Nucleus accumbens (tissue), 56 donors: ENCODE data around the gene PACRG.

Experiments used
- DNase-seq, 56 donors: peaks; one replicate each; lab custom pipeline; 2025; lab: John Stamatoyannopoulos, UW

Gene PACRG

DNA sequence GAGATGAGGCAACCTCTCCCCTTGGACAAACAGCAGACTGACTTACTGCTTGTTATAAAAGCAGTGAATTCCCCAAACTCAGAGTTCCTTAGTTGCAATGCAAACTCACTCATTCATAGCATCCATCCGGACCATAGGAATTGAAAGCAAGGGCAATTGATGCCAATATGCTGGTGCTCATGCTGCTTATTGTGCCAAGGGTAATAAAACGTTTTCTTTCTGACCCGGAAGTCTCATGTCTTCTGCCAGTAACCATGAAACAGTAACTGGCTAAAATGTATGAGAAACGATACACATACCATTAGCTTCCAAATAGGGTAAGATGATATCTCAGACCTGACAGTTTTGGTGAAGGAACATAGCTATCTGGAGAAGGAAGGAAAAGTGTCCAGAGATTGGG is 18.3 kb upstream of the PACRG start:
- no peak for DNase-seq

DNA sequence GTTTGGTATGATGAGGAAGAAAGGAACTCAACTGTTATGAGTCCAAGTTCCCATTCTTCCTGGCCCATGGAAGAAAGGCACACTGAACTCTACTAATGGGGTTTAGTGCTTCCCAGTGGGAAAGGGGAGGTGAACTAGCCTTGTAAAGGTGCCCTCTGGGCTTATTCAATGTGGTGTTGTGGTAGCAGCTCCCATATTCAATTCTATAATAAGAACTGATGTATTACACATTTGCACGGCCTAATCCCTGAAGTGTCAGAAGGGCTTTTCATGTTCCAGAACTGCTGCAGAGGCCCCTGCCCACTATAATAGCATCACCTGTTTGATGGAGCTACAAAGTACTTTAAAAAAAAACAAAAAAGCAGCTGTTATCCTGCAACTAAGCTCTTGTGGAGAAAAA is 17.4 kb upstream of the PACRG start:
- DNase-seq: no peak

DNA sequence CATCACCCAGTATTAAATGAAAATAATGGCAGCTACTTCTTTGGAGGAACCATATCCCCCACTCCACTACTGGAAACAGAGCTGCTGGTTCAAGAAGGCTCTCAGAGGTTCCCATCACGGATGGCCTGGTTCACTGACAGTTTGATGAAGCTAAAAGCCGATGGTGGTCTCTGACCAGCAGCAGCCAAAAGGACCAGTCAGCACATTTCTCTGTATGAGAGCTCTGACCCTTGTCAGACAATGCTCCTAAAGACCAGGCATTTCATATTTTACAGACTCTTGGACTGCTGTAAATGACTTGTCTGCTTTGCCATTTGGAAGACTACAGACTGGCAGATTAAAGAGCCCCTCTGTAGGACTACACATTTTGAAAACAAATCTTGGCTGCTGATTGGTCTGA is 16.8 kb upstream of the PACRG start:
- DNase-seq: no peak

DNA sequence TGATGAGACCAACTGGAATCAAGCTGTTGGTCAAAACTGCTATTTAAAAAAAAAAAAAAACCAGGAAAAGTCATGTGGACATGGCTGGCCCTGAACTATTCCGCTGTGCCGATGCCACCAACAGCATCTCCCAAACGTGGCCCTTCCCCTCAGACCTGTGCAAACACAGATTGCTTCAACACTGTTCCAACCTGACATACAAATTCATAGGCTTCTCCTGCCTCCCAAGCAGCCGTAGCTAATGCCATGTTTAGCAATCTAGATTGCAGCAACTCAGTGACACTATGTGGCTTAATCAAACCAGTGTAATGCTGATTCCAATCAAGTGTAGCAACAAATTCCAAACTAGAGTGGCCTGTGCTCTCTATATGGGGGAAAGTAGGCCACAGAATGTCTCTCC is 16.4 kb upstream of the PACRG start:
- DNase-seq: no peak

DNA sequence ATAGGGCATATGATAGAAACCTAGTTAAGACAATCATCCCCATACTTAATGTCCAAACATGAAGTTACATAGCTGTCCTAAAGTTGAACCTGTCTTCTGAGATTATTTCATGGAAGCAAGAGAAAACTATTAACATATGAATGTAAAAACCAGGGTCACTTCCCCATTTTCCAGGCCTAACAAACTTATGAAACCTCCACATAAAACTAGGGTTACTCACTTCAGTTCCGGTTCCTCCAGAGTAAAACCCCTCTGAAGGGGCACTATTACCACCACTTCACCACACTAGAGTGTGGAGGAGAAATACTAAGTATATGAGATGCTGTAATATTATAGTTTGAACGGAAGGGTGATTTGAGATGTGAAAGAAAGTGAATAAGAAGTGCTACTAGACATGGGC is 15.1 kb upstream of the PACRG start:
- no peak for DNase-seq

DNA sequence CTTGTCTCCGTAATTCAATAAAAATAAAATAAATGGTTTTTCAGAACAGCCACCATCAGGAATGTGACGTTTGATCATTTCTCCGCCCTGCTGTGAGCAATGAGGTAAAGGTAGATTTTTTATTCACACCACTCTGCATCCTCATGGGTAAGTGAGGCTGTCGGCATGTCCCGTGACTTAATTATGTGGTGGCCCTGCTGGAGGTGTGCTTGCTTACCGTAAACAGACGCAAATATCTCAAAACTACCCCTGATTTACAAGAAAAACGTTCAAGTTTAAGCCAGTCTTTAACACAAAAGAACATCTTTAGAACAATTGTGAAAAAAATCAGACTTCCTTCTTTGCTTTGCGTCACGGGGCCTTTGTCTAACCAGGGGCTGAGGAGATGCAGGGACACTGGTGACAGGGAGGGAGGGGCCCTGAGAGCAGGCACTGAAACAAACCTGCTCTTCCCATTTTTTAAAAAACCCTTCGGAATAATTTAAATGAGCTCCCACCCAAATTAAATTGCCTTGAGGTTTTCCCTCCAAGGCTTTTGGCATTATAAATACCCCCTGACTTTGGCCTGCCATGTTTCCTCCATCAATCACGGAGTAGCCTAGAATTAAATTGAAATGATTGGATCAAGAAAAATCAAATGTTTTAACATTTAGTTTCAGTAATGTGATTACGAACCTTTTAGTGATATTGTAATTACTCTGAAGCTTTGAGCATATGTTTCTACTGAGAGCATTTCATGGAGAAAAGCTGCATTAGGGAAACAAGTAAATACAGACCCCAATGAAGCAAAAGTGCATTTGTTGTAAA is 13.6 kb upstream of the PACRG start:
- DNase-seq: peak in 2 of 56 donors; percentile 12 to 26

DNA sequence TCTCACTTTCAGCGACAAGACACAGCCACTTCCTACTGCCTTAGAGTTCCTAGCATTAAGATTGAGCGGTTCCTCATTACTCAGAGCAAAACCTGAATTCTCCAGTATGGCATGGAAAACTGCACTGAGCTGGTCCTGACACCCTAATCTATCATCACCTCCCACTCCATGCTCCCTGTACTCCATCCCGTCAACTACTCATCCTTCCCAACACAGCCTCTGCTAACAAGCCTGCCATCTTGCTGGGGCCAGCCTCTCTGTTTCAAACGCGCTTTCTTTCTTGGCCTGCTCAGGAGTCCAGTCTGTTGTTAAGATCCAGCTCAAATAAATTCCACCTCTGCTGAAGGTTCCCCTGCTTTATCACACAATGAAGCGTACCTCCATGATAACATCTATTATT is 12.2 kb upstream of the PACRG start:
- DNase-seq: peak in 4 of 56 donors; percentile 4 to 29 (median 13)

DNA sequence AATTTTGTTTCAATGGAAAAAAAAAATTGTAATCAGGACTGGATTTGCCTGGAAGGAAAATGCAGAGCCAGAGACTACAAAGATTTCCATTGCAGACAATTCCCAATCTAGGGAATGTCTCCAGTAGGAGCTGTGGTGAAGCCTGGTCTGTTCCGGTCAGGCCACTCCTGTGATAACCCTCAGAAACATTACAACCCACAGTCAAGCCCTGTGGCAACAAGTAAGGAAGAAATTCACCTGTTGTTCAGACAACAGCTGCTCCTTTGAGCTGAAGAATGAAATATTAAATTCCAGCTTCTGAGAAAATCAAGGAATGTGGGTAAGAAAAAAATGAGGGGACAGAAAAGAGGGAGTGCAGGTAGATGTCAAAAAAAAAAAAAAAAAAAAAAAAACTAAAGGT is 8.2 kb upstream of the PACRG start:
- DNase-seq: no peak

DNA sequence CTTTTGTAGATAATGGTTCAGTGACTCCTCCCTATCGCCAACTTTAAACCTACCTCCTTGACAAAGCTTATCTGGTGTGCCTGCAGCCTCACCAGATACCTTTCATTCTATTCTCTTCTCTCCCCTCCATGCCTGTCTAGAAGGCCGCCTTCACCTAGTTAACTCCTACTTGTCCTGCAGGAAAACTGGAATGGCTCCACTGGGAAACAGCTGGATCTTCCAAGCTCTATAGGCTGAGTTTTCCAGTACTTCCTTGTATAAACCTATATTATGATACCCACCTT is 6.4 kb upstream of the PACRG start:
- no peak for DNase-seq

DNA sequence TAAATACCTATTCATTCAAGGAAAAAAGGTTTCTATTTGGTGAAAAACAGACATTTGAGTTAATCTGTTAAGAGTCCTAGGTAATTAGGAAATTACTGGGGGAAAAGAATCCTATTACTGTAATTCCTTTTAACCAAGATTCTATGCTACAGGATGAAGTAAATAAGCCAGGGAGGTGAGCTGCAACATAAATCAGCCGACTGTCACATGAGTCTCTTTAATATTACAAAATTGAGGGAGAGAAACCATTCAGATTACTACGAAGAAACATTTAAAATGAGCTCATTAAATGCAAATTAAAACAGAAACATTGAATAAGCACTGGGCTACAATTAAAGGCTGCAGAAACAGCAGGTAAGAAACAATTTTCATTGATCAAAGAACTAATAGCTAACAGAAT is 5.5 kb upstream of the PACRG start:
- DNase-seq: no peak

DNA sequence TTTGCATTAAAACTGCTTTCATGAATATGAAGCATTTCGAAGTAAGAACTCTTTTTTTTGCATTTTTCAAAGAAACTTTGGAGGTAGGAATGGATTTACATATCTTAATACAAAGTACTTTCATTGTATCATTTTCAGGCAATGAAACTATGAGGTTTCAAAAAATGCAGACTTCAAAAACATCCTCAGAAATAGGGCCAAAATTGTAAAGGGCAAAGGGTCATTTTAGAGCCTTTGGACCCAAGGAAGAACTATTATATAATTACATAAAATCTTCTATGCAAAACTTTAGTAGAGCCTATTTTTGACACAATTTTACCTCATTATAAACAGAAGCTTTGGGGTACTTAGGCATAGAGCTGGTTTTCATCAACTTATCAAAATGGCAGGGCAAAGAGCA is 5.1 kb upstream of the PACRG start:
- no peak for DNase-seq

DNA sequence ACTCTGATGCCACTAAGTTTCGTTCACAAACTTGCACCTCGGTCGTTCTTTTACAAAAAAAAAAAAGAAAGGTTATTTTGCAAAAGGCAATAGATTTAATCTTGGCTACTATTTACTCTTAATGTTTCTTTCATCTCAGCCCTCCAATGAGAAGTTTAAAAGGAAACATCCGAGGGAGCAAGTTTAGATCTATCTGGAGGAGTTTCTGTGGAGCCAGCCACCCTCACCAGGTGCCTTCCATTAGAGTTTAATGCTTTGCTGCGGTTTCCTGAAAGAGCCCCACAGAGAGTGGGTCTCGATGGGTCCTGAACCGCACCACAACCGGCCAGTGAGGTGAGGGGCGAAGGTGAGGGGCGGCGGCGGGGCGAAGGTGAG is 840 bp upstream of the PACRG start:
- DNase-seq: peak in 2 of 56 donors; percentile 34 to 53

DNA sequence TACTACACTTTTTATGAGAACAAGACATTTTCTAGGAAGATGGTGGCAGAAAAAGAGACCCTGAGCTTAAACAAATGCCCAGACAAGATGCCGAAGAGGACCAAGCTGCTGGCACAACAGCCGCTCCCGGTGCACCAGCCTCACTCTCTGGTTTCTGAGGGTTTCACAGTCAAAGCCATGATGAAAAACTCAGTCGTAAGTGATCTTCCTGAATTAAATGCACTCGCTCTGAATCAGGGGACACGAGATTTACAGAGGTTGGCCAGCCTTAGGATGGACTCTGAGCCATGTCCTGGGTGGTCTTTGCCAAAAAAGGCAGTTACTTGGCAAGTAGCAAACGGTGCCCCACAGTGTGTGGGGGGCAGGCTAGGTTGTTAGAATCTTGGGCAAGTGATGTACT is 423 bp downstream of the PACRG start:
- peak in 18 of 56 donors; percentile 9 to 66 (median 38) for DNase-seq

DNA sequence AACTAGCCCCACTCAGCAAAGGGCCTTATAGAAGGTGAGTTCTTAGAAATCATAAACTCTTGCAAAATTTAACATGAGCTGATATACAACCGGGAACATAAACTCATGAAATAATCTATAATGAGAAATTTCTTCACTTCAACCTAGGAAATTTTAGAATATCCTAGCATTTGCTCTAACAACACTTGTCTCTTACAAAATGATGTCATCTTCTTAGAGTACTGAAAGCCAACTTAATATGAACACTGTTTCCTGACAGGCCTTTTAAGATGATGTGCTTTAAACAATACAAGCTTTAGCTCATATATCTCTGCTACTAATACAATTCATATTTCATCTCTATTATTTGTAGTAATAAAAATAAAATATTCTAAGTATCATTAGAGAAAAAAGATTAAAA is 932 bp downstream of the PACRG start:
- DNase-seq: no peak

DNA sequence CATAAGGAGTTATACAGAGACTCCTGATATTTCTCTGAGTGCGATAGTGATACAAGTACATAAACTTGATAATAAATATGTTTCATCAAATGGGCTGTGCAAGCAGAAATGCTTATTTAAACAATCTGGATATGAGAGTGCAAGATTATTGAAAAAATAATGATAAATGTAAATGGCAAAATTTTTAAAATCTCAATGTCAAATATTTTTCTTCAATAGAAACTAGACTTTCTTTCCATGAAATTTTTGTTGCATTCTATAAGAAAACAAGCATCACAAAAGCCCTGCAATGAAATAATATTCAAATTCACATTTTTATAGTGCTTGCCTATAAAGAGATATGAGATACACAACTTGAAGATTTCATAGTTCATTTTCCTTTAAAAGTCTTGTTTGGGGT is 2.7 kb downstream of the PACRG start:
- DNase-seq: no peak

DNA sequence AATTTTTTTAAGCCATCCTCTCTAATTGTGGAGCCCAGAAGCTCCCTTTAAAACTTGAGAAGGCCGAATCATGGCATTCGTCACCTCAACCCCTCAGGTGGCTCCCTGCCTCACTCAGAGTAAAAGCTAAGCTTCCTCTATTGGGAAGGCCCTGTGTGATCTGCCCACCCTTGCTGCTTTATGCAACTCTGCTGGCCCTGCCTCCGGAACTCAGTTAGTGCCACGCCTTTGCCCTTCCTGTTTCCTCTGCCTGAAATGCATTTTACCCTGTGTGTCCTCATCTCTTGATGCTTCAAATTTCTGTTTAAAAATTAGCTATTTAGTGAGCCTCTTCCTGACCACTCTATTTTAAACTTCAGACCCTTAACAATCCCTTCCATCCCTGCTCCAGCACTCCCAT is 5.7 kb downstream of the PACRG start:
- no peak for DNase-seq

DNA sequence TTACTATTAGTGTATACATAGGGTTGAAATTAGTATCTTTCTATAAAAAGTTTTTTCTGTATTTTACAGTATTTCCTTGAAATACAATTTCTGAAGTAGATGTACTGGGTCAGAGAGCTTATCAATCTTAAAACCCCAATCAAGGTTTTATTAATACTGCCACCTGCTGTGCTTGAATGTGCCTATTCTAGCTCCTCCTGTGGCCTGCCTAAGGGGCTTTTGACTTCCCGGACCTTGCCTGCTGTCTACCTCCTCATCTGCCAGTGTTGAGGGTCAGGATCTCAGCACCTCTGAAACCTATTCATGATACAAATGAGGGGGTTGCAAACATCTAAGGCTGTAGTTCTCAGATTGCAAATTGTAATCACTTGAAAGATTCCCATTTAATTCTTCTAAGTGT is 9.2 kb downstream of the PACRG start:
- no peak for DNase-seq

DNA sequence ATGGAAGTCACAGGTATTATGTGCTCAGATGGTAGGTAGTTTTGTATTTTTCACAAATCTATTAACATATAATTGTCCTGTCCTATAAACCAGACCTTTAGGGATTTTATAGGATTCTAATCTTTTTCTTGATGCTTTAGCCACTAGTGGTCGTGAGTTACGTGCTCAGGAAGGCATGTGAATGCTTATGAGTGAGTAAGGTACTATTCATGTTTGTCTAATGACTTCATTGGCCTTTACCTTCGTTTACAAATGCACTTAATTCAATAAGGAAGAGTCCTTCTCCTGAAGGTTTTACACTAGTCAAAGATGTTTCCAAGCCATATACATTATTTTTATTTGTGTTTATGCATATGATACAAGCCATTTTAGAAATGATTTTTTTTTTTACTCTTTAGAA is 23.0 kb downstream of the PACRG start:
- no peak for DNase-seq

DNA sequence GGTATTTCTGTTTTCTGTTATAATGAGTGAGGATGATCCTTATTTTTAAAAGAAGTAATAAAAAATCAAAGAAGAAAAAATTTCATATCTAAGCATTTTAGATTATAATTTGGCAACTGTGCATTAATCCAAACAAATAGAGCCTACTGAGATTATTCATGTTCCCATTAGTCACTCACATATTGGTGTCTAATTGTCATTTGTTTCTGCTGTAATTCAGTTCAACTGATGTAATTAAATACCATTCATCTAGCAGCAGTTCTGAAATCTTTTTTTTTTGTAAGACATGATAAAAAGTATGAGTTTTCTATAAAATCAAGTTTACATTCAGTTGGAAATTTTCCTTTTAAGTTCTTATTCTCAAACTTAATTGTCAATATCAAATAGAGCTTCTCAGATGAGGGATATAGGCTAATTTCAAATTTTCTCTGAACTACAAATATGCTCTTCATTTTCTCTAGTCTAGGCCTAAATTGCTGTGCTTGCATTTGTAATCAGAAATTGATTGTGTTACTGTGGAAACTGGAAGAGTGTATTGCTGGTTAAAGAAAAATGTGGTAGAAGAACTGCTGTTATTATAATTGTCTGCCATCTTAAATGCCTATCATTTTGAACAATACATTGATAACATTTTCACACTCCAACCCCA is 23.6 kb downstream of the PACRG start:
- no peak for DNase-seq

DNA sequence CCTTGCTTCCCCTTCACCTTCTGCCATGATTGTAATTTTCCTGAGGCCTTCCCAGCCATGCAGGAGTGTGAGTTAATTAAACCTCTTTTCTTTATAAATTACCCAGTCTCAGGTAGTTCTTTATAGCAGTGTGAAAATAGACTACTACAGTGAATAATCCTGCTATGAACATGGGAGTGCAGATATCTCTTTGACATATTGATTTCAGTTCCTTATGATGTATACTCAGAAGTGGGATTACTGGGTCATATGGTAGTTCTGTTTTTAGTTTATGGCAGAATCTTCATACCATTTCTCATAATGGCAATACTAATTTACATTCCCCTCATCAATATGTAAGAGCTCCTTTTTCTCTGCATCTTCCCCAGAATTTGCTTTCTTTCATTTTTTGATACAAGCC is 26.0 kb downstream of the PACRG start:
- DNase-seq: no peak

DNA sequence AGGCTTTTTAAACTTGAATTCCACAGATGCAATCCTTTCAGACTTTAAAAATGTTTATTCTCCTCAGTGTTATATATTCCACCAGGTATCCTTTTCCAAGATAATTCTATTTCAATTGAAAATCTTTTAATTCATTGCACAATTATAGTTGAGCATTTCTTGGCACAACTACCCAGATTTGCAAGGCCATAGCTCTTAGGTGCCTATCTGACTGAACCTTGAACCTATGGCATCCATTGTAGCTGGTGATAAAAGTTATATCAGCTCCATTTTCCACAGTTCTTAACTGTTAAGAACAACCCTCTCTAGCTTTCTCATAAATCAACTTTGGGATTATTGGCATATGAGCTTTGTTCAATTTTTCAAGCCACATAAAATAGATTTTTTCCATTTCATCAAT is 42.4 kb downstream of the PACRG start:
- DNase-seq: no peak

DNA sequence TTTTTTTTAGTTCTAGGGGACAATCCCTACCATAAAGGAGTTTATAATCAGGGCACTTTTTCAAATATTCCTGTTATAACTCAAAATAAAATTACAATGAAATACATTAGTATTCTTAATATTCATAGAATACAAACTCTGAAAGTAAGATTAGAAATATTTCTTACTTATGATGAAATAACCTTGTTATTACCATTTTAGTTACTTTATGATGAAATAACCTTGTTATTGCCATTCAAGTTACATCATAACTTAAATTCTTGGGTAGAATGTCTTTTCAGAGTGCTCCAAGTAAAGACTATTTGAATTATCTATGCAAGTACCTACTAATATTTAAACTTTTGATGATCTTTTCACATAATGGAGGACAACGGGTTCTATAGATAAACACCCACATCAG is 43.2 kb downstream of the PACRG start:
- no peak for DNase-seq

DNA sequence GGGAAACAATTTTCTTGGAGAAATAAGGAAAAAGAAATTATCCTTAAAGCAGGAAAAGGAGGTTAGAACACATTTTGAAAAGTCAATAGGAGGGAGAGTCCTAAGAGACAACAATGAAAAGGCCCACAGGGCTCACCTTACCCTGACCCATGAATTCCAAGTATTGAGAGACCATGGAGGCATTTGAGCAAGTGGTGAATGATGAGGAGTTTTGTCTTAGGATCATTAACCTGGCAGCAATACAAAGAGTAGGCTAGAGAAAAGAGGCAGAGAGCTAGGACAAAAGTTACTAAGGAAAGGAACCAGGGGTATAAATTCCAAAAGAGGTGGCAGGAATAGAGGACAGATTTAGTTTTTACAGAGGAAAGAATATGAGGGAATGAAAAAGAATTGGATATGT is 44.7 kb downstream of the PACRG start:
- DNase-seq: no peak
